GM18873 (cell line): ENCODE data around the gene BRI3BP.

Experiments used
- ATAC-seq: cut with Tn5 transposase; IDR thresholded peaks from one replicate; pipeline ENCODE4 v1.9.1; 2021; ENCODE audit warnings: mild to moderate bottlenecking, moderate library complexity, moderate number of reproducible peaks; ENCODE audit not compliant: unreplicated experiment, low FRiP score

The BRI3BP gene

GRCh38 chr12:124993626-124994436, at the start of gene BRI3BP:
Gene BRI3BP (plus strand): TSS chr12:124993645. CDS start chr12:124993791, 146 bp downstream.
- ATAC-seq, result peak; percentile 37

GRCh38 chr12:124946447-124946793, 47.0 kb upstream of the BRI3BP start:
- ATAC-seq, result no peak

GRCh38 chr12:124947013-124947412, 46.4 kb upstream of the BRI3BP start:
- no peak for ATAC-seq

DNA sequence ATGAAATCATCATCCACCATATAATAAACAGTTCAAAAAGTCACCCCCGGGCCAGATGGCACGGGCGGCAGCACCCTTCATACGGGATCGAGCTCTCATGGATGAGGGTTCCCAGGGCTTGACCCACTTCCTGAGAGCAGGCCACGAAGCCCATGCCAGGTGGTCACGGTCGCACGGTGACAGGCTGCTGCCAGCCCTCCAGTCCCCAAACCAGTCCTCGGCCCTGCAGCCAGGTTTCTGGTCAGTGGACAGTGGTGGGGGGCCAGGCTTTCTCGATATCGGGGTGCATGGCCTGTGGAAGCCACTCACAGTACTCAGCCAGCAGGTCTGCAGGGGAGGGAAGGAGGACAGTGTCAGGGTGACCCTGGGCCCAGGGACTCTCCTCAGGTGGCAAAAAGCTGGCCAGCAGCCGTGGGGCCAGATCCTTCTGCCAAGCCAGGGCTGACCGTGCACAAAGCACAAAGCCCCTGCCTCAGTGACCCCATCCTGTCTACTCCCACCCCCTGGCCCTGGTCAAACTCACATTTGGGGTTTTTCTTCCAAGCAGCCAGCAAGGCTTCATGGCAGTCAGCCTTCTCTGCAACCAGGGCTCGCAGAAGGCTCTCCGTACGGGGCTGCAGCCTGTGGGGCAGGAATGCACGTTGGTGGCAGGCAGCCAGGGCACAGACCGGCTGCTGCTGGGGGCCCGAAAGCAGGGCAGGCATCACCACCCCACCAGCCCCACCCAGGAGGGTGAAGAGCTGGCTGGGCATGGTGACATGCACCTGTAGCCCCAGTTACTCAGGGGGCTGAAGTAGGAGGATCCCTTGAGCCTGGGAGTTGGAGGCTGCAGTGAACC, 45.7 kb upstream of the BRI3BP start:
- ATAC-seq, result no peak

DNA sequence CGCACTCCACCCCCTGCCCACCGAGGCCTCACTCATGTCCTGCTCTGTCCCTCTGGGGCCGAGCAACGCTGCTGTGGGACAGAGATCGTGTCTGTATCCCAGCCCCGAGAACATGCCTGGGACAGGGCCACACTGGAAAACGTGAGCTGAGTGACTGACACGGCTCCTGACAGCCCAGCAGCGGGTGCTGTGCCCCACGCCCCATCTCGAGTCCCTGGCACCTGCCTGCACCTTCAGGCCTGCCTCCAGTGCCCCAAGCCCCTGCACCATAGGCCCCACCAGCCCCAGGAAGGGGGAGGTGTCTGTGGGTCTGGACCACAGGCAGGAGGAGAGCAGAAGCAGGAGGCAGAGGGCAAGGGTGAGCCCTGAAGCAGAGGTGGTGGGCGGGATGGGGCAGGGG, 44.4 kb upstream of the BRI3BP start:
- no peak for ATAC-seq

DNA sequence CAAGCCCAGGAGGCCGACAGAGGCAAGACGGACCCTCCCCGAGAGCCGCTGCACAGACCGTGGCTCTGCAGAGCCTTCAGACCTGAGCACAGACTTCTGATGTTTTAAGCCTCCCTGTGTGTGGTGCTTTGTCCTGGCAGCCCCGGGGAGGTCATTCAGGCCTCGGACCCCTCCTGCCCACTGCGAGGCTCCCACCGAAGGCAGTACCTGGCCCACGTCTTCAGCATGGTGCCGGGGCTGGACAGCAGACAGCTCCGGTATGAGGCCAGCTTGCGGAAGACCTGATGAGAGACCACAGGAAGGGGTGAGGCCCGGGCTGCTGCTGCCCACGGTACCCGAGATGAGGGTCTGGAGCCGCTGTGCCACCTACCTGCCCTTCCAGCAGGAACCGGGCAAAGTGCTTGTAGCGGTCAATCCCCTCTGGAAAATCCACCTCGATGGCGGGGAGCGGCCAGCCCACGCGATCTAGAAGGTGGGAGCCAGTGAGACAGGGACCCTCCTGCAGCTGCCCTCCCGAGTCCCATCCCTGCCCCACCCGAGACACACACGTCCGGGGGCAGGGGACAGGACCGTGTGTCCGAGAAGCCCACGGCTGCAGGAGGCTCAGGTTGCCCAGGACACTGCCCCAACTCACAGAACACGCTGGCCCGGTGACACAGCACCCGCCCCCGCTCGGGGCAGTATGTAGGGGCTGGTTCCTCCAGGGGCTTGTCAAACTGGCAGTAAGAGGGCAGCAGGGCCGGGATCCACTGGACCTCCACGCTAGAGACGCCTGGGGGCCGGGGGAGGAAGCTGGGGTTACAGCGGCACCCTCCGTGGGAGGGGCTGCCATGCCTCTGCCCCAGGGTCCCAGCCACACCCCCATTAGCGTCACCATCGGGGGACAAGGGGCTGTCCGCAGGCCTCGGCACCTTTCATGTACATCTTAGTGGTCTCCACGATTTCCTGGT, 43.4 kb upstream of the BRI3BP start:
- ATAC-seq, result no peak

DNA sequence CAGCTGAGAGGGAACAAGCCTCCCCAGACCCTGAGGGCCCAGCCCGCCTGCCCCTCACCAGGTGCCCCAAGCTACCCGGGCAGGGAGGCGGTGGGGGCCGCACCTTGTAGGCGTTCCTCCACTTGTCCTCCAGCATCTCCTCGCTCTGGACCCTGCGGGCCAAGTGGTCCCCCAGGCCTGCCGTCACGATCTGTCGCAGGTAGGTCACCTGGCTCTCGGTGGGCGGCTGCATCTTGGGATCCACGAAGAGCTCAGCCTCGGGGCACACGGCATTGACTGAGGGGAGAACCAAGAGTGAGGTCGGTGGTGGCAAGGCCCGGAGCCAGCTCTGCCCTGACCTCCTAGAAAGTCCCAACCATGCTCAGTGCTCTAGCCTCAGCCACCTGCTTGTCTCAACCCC, 41.1 kb upstream of the BRI3BP start:
- ATAC-seq, result no peak

DNA sequence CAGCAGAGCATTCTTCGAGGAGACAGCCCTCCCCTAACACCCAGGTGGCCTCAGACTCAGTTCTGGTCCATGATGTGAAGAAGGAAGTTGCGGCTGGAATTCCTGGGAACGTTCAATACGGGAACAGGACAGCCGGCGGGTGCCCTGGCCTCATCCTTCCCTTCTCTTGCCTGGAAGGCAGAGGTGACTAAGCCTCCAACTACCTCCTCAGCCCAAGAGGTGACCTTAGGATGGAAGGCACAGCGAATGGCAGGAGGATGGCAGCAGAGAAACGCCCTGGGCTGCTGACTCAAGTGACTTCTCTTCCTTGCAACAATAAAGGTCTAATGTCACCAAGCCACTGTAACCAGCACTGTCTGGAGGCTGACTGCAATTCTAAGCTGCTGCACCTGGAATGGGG, 40.6 kb upstream of the BRI3BP start:
- ATAC-seq, result no peak

DNA sequence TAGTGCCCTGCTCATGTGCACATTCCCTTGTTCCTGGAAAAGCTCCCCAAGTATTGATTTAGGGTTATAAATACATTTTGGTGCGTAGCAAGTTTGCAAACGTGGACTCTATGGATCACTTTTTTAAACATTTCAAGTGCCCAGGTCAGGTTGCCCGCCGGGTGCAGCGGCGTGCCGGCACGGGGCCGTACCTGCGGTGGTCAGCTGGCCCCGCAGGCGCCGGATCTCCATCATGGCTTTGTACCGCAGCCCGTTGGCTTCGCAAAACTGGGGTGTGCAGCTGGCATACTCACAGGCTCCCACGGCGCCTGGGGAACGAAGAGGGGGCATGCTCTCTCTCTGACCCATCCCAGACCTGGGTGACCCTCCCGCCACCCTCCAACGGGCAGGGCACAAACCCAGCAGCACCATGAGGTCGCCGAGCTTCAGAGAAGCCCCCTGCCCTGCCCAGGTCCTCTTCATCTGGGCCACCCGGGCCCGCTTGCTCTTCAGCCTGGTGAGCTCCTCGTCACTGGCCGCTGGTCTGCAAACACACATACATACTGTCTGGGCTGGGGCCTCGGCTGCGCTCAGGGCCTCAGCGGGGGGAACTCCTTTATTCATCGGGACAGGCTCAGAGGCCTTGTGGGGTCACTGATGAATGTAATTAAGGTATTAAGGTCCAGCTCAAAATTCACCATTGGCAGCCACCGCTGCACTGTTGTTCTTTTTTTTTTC, 39.6 kb upstream of the BRI3BP start:
- no peak for ATAC-seq

- no peak for ATAC-seq
Observed at GRCh38 chr12:124954771-124955170, 38.7 kb upstream of the BRI3BP start.

DNA sequence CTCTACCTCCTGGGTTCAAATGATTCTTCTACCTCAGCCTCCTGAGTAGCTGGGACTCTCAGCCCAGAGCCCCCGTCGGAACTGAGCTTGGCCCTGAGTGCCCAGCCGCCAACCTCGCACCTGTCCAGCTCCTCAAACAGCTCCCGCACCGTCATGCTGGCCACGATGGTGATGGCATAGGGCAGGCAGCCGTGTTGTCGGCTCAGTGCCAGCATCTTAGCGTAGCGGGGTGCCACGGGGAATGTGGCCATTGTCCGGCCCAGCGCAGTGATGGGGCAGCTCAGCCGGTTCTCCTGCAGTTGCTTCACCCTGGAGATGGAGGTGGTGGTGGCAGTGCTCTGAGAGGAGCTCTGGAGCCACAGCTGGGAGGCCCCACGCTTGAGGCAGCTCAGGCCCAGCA, 36.9 kb upstream of the BRI3BP start:
- no peak for ATAC-seq

DNA sequence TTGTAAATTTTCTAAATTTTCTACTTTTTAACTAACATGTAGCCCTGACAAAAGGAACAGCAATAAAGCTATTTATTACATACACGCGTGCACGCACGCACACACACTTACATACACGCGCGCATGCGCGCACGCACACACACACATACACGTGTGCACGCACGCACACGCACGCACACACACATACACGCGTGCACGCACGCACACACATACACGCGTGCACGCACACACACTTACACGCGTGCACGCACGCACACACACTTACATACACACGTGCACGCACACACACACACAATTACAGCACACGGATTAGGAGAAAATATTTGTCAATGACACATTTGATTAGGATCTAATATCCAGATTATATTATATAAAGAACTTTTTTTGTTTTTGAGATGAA, 32.4 kb upstream of the BRI3BP start:
- ATAC-seq, result no peak

DNA sequence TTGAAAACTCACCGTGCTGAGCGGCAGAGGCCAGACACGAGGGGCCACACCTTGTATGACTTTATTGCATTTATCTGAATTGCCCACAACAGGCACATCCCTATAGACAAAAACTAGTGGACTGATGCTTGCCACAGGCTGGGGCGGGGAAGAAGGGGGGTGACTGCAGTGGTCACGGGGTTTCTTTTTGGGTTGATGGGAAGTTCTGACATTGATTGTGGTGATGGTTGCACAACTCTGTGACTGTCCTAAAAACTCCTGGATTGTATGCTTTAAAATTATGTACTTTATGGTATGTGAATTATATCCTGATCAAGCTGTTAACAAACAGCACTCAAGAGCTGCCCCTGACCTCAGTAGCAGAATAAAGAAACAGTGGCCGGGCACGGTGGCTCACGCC, 30.2 kb upstream of the BRI3BP start:
- ATAC-seq, result no peak

DNA sequence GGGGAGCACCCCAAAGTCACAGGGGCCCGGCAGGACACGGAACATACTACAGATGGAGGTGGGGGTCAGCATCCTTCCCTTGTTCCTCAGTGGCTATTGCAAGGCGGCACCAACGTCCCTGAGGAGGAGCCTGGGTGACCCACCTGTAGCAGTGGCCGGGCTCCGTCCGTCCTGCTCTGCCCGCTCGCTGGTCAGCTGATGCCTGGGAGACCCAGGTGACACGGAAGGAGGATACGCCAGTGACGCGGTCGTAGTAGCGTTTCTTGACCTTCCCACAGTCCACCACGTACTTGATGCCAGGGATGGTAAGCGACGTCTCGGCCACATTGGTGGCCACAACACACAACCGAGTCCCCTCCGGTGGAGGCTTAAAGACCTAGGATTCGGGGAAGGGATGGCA, 29.2 kb upstream of the BRI3BP start:
- ATAC-seq, result no peak

- ATAC-seq, result no peak
Observed at GRCh38 chr12:124964836-124965462, 28.5 kb upstream of the BRI3BP start.

GRCh38 chr12:124967016-124967739, 26.3 kb upstream of the BRI3BP start:
- ATAC-seq, result no peak

- ATAC-seq, result no peak
Observed at GRCh38 chr12:124968656-124969055, 24.8 kb upstream of the BRI3BP start.

DNA sequence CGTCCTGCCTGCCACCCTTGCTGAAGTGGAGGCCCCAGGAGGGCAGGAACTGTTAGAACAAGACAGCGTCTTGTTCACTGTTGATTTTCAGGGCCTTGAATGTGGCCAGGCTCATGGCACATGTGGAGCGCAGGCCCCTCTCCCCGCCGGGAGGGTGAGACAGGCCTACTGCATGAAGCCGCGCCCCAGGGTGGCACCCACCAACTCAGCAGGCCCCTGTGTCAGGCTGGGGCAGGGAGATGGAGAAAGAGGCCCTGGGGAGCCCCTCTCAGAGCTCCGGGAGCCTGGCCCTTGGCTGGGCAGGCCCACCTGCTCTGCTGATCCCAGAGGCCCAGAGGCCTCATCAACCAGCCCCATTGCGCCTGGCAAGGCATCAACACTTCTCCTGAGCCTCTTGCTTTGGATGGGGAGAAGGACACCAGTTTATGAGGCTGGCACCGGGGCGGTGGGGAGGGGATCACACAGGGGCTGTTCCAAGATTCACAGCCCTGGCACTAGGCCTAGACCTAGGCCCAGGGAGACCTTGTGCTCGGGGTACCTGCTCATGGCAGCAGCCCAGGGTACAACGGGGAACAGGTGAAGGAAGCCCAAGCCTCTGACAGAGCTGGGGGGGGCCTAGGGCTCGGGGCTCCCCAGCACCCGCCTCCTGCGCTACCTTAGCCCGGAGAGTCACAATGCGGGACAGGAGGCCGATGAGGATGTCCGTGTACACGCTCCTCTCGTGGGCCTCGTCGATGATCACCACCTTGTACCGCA, 22.6 kb upstream of the BRI3BP start:
- no peak for ATAC-seq
